ENCODE measurements around the gene CCDC102A.

CCDC102A gene

GRCh38 chr16:57476546-57477410 lies 59.6 kb downstream of the CCDC102A start:
- DNase-seq: no peak

- peak; percentile 90 for DNase-seq
Measured at GRCh38 chr16:57475711-57476339, 60.5 kb downstream of the CCDC102A start.

- no peak for DNase-seq
Measured at GRCh38 chr16:57474671-57475661, 61.4 kb downstream of the CCDC102A start.

- no peak for DNase-seq
Measured at GRCh38 chr16:57473906-57474305, 62.5 kb downstream of the CCDC102A start.

GRCh38 chr16:57473176-57473840 lies 63.1 kb downstream of the CCDC102A start:
- DNase-seq: no peak

GRCh38 chr16:57472665-57473060 lies 63.7 kb downstream of the CCDC102A start:
- no peak for DNase-seq

GRCh38 chr16:57471852-57472664 lies 64.3 kb downstream of the CCDC102A start:
- no peak for DNase-seq

GRCh38 chr16:57471209-57471608 lies 65.2 kb downstream of the CCDC102A start:
- DNase-seq: no peak

- no peak for DNase-seq
Measured at GRCh38 chr16:57470711-57471110, 65.7 kb downstream of the CCDC102A start.

GRCh38 chr16:57469917-57470470 lies 66.4 kb downstream of the CCDC102A start:
- DNase-seq: no peak

GRCh38 chr16:57469046-57469445 lies 67.3 kb downstream of the CCDC102A start:
- no peak for DNase-seq

GRCh38 chr16:57468346-57468745 lies 68.0 kb downstream of the CCDC102A start:
- DNase-seq: no peak

- DNase-seq: no peak
Measured at GRCh38 chr16:57464523-57464922, 71.8 kb downstream of the CCDC102A start.

GRCh38 chr16:57462978-57463362 lies 73.4 kb downstream of the CCDC102A start:
- DNase-seq: no peak

- peak; percentile 94 for DNase-seq
Measured at GRCh38 chr16:57462209-57462977, 74.0 kb downstream of the CCDC102A start, which contains the start of gene POLR2C. Gene POLR2C (plus strand): TSS chr16:57462679. CDS start chr16:57462725, 46 bp downstream.

Measured in stimulated activated CD4-positive, alpha-beta T cell treated with anti-CD3 and anti-CD28 coated beads, Interleukin-15, amount 100 ng/mL, for 24 hours (primary cell).